GM11168 (cell line): ENCODE data around the gene EFNA3.

Experiments used
- in situ Hi-C: fragments of 300-500 bp; cut with MboI; formaldehyde crosslinking; loops from one replicate; pipeline ENCODE4 v1.12.0; 2022; ENCODE audit warnings: low sequenced_read_pairs; ENCODE audit not compliant: unreplicated experiment

EFNA3 gene

GRCh38 chr1:155081472-155082300, 3.0 kb downstream of the EFNA3 start:
- in situ Hi-C loops: no loop called here

DNA sequence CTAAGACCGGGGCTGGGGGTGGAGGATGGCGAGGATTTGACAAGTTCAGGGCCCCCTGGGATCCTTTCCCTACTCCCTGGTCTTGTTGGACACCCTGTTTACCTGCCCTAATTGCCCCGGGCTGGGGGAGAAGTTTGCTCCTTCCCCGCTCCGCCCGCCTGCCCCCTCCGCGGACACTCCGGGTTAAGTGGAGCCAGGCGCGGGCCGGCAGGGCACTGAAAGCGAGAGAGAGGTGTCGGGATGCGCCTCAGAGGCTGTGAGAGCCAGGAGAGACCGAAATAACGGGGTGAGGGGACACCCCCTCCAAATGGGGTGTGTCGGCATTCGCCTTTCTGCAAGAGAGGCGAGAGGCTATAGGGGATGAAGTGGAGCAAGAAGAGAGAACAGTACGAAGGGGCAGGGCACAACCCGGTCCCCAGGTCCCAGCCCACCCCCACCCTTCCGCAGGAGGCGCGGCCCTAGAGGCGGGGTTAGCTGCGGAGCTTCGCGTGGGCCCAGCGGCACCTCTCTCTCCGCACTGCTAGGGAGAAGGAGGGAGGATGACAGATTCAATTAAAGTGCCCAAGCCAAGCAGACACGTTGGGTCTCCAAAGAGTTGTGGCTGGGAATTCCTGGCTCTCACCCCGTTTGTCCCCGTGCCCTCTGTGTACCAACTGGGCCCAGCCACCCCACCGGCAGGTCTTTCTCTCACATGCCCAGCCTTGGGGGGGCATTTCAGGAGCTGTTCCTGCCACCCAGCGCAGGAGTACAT, 3.8 kb downstream of the EFNA3 start:
- in situ Hi-C loops: no loop called here

DNA sequence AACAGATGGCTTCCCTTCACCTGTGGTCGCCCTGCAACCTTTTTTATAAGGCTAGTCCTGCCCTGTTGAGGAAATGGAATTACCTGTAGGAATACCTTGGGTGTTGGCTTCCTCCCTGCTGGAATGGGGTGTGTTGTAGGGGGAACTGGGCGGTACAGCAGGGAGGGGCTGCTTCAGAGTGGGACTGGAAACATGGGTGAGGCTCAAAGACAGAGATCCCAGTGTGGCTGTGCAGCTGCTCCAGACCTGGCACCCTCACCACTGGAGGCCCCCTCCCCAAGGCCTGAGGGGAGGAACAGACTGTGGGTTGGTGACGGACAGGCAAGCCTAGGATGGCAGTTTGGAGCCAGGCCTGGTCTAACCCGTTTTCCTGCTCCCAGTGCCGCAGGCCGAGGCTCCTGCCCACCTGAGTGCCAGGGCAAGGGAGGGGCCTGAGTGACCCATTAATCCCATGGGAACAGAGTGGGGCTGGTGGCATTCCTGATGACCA, 4.5 kb downstream of the EFNA3 start:
- in situ Hi-C loops: no loop called here

- in situ Hi-C loops: no loop called here
These were observed 5.5 kb downstream of the EFNA3 start for GRCh38 chr1:155083865-155084721.

- in situ Hi-C loops: no loop called here
These were observed 6.3 kb downstream of the EFNA3 start for GRCh38 chr1:155084722-155085503.

GRCh38 chr1:155085504-155086127, 7.0 kb downstream of the EFNA3 start:
- in situ Hi-C loops: no loop called here

DNA sequence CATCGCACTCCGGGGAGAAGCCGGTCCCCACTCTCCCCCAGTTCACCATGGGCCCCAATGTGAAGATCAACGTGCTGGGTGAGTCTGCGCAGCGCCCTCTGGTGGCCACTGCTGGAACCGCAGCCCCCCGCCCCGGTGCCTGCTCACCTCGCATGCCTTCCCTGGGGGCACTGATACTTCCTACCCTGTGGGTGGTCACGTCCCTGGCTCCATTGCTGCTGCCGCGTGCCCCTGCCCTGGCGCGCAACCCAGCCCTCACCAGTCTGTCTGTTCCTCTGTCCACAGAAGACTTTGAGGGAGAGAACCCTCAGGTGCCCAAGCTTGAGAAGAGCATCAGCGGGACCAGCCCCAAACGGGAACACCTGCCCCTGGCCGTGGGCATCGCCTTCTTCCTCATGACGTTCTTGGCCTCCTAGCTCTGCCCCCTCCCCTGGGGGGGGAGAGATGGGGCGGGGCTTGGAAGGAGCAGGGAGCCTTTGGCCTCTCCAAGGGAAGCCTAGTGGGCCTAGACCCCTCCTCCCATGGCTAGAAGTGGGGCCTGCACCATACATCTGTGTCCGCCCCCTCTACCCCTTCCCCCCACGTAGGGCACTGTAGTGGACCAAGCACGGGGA, 7.6 kb downstream of the EFNA3 start:
- in situ Hi-C loops: no loop called here

- in situ Hi-C loops: no loop called here
These were observed 8.4 kb downstream of the EFNA3 start for GRCh38 chr1:155086856-155087535.

- in situ Hi-C loops: loop anchor here (5.0 kb wide), 1 partner anchor 76 kb away; no protein-coding TSS in a partner anchor
These were observed 12.7 kb downstream of the EFNA3 start for GRCh38 chr1:155091071-155092051.

DNA sequence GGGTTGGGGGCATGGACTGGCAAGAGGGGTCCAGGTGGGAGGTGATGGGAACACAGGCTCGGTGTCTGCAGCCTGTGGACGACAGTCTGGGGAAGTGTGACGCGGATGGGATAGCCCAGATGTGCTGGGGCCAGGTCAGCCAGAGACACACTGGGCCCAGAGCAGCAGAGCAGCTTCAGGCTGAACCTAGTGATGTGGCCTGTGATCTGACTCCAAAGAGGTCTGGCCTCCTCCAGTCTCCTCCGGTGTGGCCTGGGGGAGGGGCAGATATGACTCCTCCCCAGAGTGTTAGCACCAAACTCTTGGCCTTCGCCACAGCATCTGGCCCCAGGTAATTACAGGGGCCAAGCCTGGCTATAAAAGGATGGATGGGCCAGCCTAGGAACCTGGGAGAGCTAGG, 13.5 kb downstream of the EFNA3 start:
- in situ Hi-C loops: loop anchor here (5.0 kb wide), 1 partner anchor 75 kb away; no protein-coding TSS in a partner anchor

GRCh38 chr1:155092641-155093040, 14.0 kb downstream of the EFNA3 start:
- in situ Hi-C loops: loop anchor here (5.0 kb wide), 1 partner anchor 75 kb away; no protein-coding TSS in a partner anchor

DNA sequence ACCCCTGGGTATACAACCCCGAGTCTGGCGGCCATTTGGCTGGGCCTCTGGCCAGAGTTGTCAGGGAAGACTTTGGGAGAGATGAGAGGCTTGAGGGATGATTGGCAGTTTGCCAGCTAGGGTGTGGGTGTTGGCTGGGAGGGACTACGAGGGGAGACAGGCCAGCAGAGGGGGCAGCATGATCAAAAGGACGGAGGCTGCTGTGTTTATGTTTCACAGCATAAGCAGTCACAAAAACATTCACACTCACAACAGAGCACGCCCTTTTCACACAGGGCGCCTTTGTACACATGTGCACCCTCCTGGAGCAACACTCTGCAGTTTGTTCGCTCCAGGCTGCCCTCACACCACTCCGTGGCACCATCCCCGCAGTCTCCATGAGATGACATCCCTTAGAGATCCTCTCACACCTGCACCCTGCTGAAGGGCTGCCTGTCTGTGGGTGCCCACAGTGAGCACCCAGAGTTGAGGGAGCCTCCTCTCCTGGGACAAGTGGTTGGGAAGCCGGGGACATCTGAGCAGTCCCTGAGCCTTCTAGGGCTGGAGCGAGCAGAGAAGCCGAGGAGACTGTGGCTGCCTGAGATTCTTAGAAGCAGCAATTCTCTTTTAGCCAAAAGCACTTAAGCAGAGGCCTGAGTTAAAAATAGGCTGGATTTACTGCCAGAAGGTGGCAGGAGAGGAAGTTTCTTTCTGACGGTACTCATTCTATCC, 15.4 kb downstream of the EFNA3 start:
- in situ Hi-C loops: loop anchor here (5.0 kb wide), 1 partner anchor 73 kb away; no protein-coding TSS in a partner anchor

- in situ Hi-C loops: loop anchor here (5.0 kb wide), 1 partner anchor 73 kb away; no protein-coding TSS in a partner anchor
These were observed 15.9 kb downstream of the EFNA3 start for GRCh38 chr1:155094622-155094948.

DNA sequence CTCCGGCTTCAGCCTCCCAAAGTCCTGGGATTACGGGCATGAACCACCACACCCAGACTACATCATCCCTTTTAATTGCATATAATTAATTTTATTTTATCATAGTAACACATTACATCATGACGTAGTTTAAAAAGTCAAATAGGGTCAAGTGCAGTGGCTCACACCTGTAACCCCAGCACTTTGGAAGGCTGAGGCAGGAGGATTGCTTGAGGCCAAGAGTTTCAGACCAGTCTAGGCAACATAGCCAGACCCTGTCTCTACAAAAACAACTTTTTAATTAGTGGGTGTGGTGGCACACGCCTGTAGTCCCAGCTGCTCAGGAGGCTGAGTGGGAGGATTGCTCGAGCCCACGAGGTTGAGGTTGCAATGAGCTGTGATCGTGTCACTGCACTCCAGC, 20.7 kb downstream of the EFNA3 start:
- in situ Hi-C loops: no loop called here

DNA sequence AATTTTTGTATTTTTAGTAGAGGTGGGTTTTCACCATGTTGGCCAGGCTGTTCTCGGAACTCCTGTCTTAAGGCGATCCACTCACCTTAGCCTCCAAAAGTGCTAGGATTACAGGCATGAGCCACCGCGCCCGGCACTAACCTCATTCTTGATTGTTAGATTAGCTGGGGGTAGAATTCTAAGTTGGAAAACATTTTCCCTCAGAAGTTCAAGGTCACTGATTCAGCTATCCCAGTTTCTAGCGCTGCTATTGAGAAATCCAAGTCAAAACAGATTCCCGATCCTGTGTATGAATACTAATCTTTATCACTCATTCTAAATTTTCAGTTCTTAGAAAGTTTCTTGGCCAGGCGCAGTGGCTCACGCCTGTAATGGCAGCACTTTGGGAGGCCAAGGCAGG, 24.7 kb downstream of the EFNA3 start:
- in situ Hi-C loops: no loop called here
